HAP-1 (cell line): ENCODE measurements around the gene SSC4D.

Experiments used
- DNase-seq, 2 experiments: peaks; one replicate each; pipeline ENCODE4 v3.0.0-alpha.2; 2016 to 2020; ENCODE audit warnings: low spot score in 2 of 2
- H3K27me3 ChIP-seq: fragments of 250-450 bp; sonication (Bioruptor Pico); 2 replicates; pipeline ENCODE4 v1.5.1; 2020; ENCODE audit warnings: low read depth, mild to moderate bottlenecking, moderate library complexity
- H3K36me3 ChIP-seq: fragments of 250-450 bp; sonication (Bioruptor Pico); replicated peaks from 2 replicates; pipeline ENCODE4 v1.5.1; 2020; ENCODE audit warnings: mild to moderate bottlenecking
- H3K4me1 ChIP-seq: fragments of 250-450 bp; sonication (Bioruptor Pico); 2 replicates; pipeline ENCODE4 v1.5.1; 2020; ENCODE audit warnings: mild to moderate bottlenecking
- H3K4me3 ChIP-seq: fragments of 250-450 bp; sonication (Bioruptor Pico); 2 replicates; pipeline ENCODE4 v1.5.1; 2020; ENCODE audit warnings: mild to moderate bottlenecking, moderate library complexity
- H3K9me3 ChIP-seq: fragments of 250-450 bp; sonication (Bioruptor Pico); 2 replicates; pipeline ENCODE4 v1.5.1; 2020; ENCODE audit warnings: mild to moderate bottlenecking, moderate library complexity
- in situ Hi-C: fragments of 300-500 bp; cut with MboI; formaldehyde crosslinking; loops from 3 replicates; pipeline ENCODE4 v1.14.3; 2020; ENCODE audit warnings: low sequenced_read_pairs, inconsistent platforms, mixed read lengths

SSC4D gene

DNA sequence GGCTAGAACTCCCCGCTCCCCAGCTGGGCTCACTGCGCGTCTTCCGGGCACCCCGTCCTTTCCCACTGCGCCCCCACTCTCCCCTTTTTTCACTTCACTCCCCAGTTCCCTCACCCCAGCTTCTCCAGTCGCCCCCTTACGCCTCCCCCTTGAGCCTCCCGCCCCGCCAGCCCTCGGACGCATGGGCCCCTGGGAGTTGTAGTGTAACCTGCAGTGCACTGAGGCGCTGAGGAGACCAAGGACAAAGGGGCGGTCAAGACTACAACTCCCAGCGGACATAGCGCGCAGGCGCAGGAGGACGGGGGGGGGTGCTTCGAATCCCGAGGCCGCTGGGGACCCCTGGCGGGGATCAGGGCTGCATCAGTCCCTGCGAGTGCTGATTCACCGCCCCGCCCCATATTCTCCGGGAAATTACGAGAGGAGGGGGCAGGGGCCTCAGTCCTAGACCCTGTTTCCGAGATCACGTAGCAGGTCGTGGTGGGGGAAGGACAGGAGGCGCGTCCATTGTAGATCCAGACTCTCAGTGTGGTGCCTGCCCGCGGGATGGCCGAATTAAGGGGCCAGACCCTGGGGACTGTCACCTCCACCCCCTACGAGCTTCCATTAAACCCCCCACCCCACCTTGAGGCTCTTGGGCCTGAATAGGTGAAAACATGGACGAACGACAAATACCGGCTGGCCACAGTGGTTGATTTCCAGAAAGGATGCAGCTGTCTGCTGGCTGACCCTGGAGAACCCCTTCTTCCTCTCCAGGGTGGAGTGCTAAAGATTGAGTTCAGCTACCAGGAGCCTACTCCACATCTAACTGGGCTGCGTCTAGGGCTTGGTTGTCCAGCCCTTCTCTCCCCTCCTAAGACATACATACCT lies 50.2 kb downstream of the SSC4D start:
- H3K9me3 ChIP-seq = peaks cover 5% of the 10 kb centered on the region; the same call in 1 of the 2 replicates
- in situ Hi-C loops = no loop called here
- H3K36me3 ChIP-seq = peaks cover 33% of the 10 kb centered on the region
- no peaks in the 10 kb centered on the region for H3K27me3 ChIP-seq
- peak; percentile 96 to 98 for DNase-seq
- H3K4me3 ChIP-seq = peak overlapping the region; percentile 99
- H3K4me1 ChIP-seq = peaks cover 32% of the 10 kb centered on the region

DNA sequence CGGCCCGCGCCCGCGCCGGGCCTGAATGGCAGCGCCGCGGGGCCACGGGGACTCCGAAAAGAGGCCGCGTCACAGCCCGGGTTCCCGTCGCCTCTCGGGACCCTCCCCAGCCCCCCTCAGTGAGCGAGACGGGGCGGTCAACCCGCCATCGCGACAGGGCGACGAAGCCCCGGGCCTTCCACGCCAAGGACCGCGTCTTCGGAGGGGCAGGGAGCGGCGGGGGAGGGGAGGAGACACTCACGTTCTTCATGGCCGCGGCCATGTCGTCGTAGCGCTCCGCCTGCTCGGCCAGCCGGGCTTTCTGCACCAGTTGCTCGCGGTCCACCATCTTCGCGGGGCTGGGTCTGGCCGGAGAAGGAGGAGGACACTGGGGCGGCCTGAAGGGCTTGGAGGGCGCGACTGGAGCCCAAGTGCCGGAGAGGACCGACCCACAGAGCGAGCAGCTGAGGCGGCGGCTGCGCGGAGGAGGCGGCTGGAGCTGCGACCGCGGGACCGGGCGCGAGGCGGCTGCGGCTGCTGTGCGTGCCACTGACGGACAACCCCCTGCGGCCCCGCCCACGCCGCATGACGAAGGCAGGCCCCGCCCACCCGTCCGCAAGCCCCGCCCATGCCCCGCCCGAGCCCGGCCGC lies 50.9 kb downstream of the SSC4D start, which contains the start of gene YWHAG:
TSS of gene YWHAG (minus strand) at position 511 of the 630 bp plus-strand sequence. CDS start at position 328, 183 bp downstream.
- Histone ChIP-seq H3K4me3 (peak within 1 kb of the TSS; percentile 99), H3K9me3 (peaks cover 5% of the 10 kb centered on the region; the same call in 1 of the 2 replicates), H3K4me1 (peaks cover 32% of the 10 kb centered on the region), H3K36me3 (peaks cover 38% of the 10 kb centered on the region), H3K27me3 (no peaks in the 10 kb centered on the region)
- in situ Hi-C loops = no loop called here
- peak; percentile 75 to 88 for DNase-seq

DNA sequence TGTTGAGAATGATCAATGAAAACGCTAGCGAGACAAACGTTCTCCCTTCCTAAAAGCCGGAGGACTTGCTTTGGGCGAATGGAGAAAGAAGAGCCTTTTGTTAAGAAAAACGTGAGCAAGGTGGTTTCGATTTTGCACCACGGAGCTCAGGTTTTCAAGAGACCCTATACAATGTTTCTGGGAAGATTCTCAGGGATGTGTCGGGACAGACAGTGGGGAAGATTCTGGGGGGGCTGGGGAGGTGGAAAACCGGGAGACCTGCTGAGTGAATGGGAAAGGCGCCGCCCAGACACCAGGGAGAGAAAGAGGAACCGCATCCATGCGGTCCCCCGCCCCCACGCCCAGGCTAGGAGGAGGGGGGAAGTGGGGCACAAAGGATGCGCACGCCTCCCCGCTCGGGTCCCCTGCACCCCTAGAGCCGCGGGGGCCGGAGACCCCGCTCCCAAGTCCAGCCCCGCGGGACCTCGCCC lies 51.5 kb downstream of the SSC4D start:
- peak overlapping the region; percentile 99 for H3K4me3 ChIP-seq
- DNase-seq = peak; percentile 23 to 61
- peaks cover 42% of the 10 kb centered on the region for H3K36me3 ChIP-seq
- peaks cover 5% of the 10 kb centered on the region; the same call in 1 of the 2 replicates for H3K9me3 ChIP-seq
- in situ Hi-C loops = no loop called here
- H3K4me1 ChIP-seq = peaks cover 32% of the 10 kb centered on the region
- no peaks in the 10 kb centered on the region for H3K27me3 ChIP-seq

DNA sequence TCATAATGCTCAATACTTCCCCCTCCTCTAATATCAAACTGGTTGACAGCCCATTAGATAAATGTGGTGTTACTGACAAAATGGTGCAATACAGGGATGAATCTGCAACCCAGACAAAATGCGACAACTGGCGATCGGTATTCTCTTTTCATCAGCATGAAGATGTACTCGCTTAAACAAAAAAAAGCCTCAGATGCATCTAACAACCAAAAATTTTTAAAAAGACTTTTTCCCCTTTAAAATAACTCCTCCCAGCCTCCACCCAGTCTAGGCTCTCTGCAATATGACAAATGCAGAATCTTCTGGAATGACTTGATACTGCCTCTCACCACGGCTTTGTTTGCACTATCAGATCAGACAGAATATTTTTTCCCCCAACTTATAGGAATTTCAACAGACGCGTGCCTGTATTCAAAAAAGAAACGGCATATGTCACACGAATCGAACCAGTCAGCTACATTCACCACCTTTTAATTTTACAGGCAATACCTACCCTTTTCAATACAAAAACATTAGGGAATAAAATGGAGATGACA lies 52.0 kb downstream of the SSC4D start:
- Histone ChIP-seq H3K4me3 (peak overlapping the region; percentile 99), H3K4me1 (peaks cover 32% of the 10 kb centered on the region), H3K27me3 (no peaks in the 10 kb centered on the region), H3K9me3 (peaks cover 8% of the 10 kb centered on the region; the same call in 1 of the 2 replicates), H3K36me3 (peaks cover 42% of the 10 kb centered on the region)
- in situ Hi-C loops = no loop called here
- DNase-seq = peak in 1 of 2 experiments; percentile 30

DNA sequence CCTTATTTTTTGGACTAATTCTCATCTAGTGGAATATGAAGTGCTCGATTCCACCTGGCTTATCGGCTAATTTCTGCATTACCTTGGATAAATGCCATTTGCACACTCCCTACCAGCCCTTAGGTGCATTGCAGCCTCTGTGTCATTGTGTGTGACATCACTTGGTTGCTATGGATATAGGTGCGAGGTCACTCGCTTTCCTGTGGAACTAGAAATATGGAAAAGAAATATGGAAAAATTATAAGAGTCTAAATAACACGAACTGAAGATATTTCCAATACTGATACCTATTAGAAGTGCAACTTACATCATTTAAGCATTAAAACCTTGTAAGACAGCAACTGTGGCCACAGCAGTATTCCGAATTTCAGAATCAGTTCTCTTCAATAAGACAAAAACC lies 52.7 kb downstream of the SSC4D start:
- H3K9me3 ChIP-seq = peaks cover 10% of the 10 kb centered on the region
- DNase-seq = peak; percentile 24 to 32
- peaks cover 48% of the 10 kb centered on the region for H3K36me3 ChIP-seq
- no peaks in the 10 kb centered on the region for H3K27me3 ChIP-seq
- in situ Hi-C loops = no loop called here
- peaks cover 32% of the 10 kb centered on the region for H3K4me1 ChIP-seq
- peak overlapping the region; percentile 99 for H3K4me3 ChIP-seq

DNA sequence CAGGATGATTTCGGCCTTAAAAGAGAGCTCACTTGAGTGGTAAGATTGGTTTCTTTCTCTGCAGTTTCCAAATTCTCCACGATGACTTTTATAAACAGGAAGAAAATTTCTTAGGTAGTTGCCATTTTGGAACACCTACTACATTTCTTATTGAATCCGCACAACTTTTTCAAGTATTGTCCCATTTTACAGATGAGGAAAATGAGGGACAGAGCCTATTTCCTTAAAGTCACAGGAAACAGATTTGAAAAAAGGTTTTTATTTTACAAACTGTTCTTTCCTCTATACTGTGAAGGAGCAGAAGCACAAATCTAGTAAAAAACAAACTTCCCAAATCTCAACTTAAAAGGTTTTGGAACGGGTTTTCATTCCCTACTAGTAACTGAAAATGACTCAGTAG lies 53.4 kb downstream of the SSC4D start:
- no peak for DNase-seq
- peaks cover 55% of the 10 kb centered on the region for H3K36me3 ChIP-seq
- H3K4me3 ChIP-seq = no peak overlapping the region
- H3K9me3 ChIP-seq = peaks cover 12% of the 10 kb centered on the region
- H3K4me1 ChIP-seq = peaks cover 32% of the 10 kb centered on the region
- in situ Hi-C loops = no loop called here
- H3K27me3 ChIP-seq = no peaks in the 10 kb centered on the region

DNA sequence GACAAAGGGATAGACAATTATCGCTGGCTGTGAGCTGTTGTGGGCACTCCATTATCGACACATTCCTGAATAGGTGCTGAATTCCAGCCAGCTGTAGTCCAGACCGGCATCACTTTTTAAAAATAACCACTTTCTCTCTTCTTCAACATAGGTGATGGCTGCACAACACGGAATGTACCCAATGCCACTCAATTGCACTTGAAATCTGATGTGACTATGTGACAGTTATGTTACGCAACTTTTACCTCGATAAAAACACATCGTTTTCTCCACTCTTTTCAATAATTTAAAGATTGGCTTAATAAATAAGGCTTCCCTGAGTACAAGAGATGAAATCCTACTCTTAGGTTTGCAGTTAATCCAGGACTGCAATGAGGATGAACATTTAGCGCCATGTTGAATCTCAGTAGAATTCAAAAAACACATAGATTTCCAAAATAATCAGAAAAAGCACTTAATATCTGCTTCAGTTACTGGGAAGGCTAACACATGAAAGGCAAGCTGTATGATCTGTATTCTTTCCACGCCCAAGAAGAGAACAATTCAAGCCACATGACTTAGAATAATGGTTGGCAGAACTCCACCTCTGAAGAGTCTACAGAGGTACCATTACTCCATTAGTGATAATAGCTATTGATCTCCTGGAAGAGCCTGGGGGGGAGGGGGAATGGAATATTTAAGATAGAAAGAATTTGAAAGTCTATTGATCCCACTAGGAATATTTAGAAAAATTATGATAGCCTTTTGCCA lies 54.3 kb downstream of the SSC4D start:
- no peak for DNase-seq
- in situ Hi-C loops = no loop called here
- H3K27me3 ChIP-seq = no peaks in the 10 kb centered on the region
- H3K4me1 ChIP-seq = peaks cover 32% of the 10 kb centered on the region
- H3K36me3 ChIP-seq = peaks cover 64% of the 10 kb centered on the region
- H3K4me3 ChIP-seq = no peak overlapping the region
- H3K9me3 ChIP-seq = peaks cover 12% of the 10 kb centered on the region

DNA sequence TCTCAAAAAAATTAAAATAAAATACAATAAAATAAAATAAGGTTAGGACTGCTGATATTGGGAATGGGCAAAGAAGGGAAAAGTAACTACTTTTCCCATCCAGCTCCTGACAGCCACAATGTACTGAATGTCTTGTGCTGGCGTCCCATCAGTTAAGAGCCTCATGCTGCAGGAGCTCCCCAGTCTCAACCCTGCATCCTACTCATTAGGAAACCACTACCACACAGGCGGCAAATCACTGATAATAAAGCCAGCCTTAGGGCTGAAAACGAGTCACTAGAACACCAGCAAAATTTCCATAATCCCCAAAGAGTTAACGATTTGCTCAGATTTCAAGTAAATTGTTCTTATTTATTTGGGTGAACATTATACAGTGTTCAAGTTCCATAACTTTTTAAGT lies 55.0 kb downstream of the SSC4D start:
- H3K27me3 ChIP-seq = no peaks in the 10 kb centered on the region
- in situ Hi-C loops = no loop called here
- H3K36me3 ChIP-seq = peaks cover 71% of the 10 kb centered on the region
- H3K9me3 ChIP-seq = peaks cover 12% of the 10 kb centered on the region
- no peak overlapping the region for H3K4me3 ChIP-seq
- no peak for DNase-seq
- H3K4me1 ChIP-seq = peaks cover 28% of the 10 kb centered on the region

DNA sequence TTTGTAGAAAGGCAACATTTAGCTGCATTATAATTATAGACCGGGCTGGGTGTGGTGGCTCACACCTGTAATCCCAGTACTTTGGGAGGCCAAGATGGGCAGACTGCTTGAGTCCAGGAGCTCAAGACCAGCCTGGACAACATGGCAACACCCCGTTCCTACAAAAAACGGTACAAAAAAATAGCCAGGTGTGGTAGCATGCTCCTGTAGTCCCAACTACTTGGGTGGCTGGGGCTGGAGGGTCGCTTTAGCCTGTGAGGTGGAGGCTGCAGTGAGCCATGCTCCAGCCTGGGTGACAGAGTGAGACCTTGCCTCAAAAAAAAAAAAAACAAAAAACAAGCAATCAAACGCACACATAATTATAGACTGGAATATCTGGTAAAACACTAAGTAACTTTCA lies 55.8 kb downstream of the SSC4D start:
- Histone ChIP-seq H3K27me3 (no peaks in the 10 kb centered on the region), H3K4me3 (no peak overlapping the region), H3K4me1 (peaks cover 27% of the 10 kb centered on the region), H3K36me3 (peaks cover 77% of the 10 kb centered on the region), H3K9me3 (peaks cover 12% of the 10 kb centered on the region)
- in situ Hi-C loops = no loop called here
- DNase-seq = no peak

DNA sequence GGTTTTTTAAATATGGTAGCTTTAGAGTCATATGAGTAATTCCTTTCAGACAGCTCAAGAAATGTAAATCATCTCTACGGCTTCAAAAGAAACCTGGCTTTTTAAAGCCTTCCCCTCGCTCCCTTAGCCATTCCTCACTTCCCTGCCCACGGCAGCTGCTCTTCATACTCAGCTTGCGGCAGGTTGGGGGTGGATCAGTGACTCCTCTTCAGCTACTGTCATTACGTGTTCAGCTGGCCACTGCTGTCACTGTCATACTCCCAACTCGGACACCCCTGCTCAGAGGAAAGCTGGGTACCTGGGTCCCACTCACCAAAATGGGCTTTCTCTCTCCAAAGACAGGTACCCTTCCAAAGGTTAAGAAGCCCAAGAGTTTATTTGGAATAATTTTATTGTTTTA lies 57.3 kb downstream of the SSC4D start:
- Histone ChIP-seq H3K27me3 (no peaks in the 10 kb centered on the region), H3K4me1 (peaks cover 26% of the 10 kb centered on the region), H3K4me3 (no peak overlapping the region), H3K36me3 (peaks cover 88% of the 10 kb centered on the region), H3K9me3 (peaks cover 12% of the 10 kb centered on the region)
- in situ Hi-C loops = no loop called here
- no peak for DNase-seq

DNA sequence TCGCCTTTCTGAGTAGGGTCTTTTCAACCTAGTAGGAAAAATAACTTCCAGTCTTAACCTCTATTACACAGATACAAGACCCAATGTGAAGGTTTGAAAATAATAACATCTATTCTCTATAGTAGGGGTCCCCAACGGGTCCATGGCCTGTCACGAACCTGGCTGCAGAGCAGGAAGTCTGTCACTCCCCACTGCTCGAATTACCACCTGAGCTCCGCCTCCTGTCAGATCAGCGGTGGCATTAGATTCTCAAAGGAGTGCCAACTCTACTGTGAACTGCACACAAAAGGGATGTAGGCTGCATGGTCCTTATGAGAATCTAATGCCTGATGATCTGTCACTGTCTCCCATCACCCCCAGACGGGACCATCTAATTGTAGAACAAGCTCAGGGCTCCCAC lies 58.1 kb downstream of the SSC4D start:
- Histone ChIP-seq H3K9me3 (peaks cover 12% of the 10 kb centered on the region), H3K4me3 (no peak overlapping the region), H3K27me3 (no peaks in the 10 kb centered on the region), H3K4me1 (peaks cover 18% of the 10 kb centered on the region), H3K36me3 (peaks cover 88% of the 10 kb centered on the region)
- DNase-seq = no peak
- in situ Hi-C loops = no loop called here

DNA sequence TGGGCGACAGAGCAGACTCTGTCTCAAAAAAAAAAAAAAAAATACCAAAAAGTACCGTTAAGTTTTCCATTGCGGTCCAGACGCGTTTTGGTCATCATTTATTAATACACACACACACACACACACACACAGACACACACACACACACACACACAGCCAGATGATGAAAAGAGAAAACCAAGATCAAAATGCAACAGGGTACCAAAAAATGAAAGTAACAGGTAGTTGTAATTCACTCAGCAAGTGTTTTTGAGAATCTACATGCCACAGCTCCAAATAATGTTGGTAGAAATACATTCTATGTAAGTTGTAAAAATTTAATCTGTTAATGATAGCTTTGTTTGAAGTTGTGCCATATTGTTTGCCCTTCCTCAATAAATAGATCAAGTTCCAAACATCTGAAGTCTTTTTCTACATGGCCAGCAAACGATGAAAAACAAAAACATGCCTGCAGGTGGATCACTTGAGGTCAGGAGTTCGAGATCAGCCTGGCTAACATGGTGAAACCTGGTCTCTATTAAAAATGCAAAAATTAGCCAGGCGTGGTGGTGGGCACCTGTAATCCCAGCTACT lies 60.1 kb downstream of the SSC4D start:
- no peak for DNase-seq
- Histone ChIP-seq H3K9me3 (peaks cover 7% of the 10 kb centered on the region), H3K4me3 (no peak overlapping the region), H3K36me3 (peaks cover 86% of the 10 kb centered on the region), H3K27me3 (no peaks in the 10 kb centered on the region), H3K4me1 (no peaks in the 10 kb centered on the region)
- in situ Hi-C loops = no loop called here

DNA sequence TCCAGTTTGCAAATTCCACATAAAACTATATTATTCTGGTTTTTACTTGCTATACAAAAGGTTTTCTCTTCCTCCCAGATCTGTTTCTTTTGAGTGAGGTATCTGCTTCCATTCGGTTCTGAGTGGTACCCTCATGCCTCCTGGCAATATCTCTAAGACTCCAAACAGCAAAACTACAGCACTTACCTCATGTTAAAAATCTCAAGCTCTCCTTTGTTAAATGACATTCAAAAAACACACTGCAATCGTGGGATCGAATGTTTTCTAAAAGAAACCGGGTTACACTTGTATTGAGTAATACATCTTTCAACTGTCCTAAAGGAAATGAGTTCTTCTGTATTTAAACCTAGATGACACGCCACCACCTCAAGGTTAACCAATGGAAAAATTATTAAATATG lies 61.8 kb downstream of the SSC4D start:
- H3K9me3 ChIP-seq = peaks cover 5% of the 10 kb centered on the region
- no peaks in the 10 kb centered on the region for H3K27me3 ChIP-seq
- peaks cover 93% of the 10 kb centered on the region for H3K36me3 ChIP-seq
- no peak overlapping the region for H3K4me3 ChIP-seq
- in situ Hi-C loops = no loop called here
- no peaks in the 10 kb centered on the region for H3K4me1 ChIP-seq
- DNase-seq = no peak
